HAP-1 (cell line): ENCODE measurements around the gene DDX47.
"Not testable (repeated sequence)": the region's sequence is repeated elsewhere in the genome, so short reads cannot be mapped to it uniquely, and the experiment has no call there.

Source experiments
- DNase-seq, 2 experiments: peaks; one replicate each; pipeline ENCODE4 v3.0.0-alpha.2; 2016 to 2020; ENCODE audit warnings: low spot score in 2 of 2
- H3K27me3 ChIP-seq: fragments of 250-450 bp; sonication (Bioruptor Pico); 2 replicates; pipeline ENCODE4 v1.5.1; 2020; ENCODE audit warnings: low read depth, mild to moderate bottlenecking, moderate library complexity
- H3K36me3 ChIP-seq: fragments of 250-450 bp; sonication (Bioruptor Pico); replicated peaks from 2 replicates; pipeline ENCODE4 v1.5.1; 2020; ENCODE audit warnings: mild to moderate bottlenecking
- H3K4me1 ChIP-seq: fragments of 250-450 bp; sonication (Bioruptor Pico); 2 replicates; pipeline ENCODE4 v1.5.1; 2020; ENCODE audit warnings: mild to moderate bottlenecking
- H3K4me3 ChIP-seq: fragments of 250-450 bp; sonication (Bioruptor Pico); 2 replicates; pipeline ENCODE4 v1.5.1; 2020; ENCODE audit warnings: mild to moderate bottlenecking, moderate library complexity
- H3K9me3 ChIP-seq: fragments of 250-450 bp; sonication (Bioruptor Pico); 2 replicates; pipeline ENCODE4 v1.5.1; 2020; ENCODE audit warnings: mild to moderate bottlenecking, moderate library complexity
- in situ Hi-C: fragments of 300-500 bp; cut with MboI; formaldehyde crosslinking; loops from 3 replicates; pipeline ENCODE4 v1.14.3; 2020; ENCODE audit warnings: low sequenced_read_pairs, inconsistent platforms, mixed read lengths

The DDX47 gene

GRCh38 chr12:12821975-12822374, 8.8 kb downstream of the DDX47 start:
- Histone ChIP-seq H3K27me3 (no peaks in the 10 kb centered on the region), H3K9me3 (no peaks in the 10 kb centered on the region), H3K4me3 (no peak overlapping the region), H3K36me3 (peaks cover 75% of the 10 kb centered on the region), H3K4me1 (no peaks in the 10 kb centered on the region)
- DNase-seq: no peak
- in situ Hi-C loops: no loop called here

- H3K9me3 ChIP-seq: no peaks in the 10 kb centered on the region
- in situ Hi-C loops: no loop called here
- peaks cover 75% of the 10 kb centered on the region for H3K36me3 ChIP-seq
- DNase-seq: no peak
- no peak overlapping the region for H3K4me3 ChIP-seq
- no peaks in the 10 kb centered on the region for H3K27me3 ChIP-seq
- H3K4me1 ChIP-seq: no peaks in the 10 kb centered on the region
These were observed 9.7 kb downstream of the DDX47 start for GRCh38 chr12:12822886-12823285.

GRCh38 chr12:12823300-12823699, 10.2 kb downstream of the DDX47 start:
- Histone ChIP-seq H3K27me3 (no peaks in the 10 kb centered on the region), H3K4me3 (no peak overlapping the region), H3K9me3 (no peaks in the 10 kb centered on the region), H3K4me1 (no peaks in the 10 kb centered on the region), H3K36me3 (peaks cover 79% of the 10 kb centered on the region)
- no peak for DNase-seq
- in situ Hi-C loops: no loop called here

DNA sequence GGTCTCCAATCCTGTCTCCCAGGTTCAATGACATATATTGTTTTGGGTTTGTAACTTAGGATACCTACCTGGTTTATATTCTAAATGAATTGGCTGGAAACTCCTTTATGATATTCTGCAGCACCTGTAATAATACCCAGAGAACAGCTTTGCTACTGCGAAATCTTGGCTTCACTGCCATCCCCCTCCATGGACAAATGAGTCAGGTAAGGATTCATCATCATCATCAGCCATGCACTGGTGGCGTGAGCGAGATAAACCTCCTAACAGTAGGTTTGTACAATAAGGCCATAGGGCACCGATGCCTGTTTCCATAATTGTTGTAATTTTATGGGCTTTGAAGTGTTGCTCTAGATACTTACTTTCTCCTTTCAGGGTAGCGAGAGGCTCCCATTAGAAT, 10.7 kb downstream of the DDX47 start:
- no peak overlapping the region for H3K4me3 ChIP-seq
- H3K27me3 ChIP-seq: no peaks in the 10 kb centered on the region
- no peak for DNase-seq
- H3K36me3 ChIP-seq: peaks cover 82% of the 10 kb centered on the region
- no peaks in the 10 kb centered on the region for H3K9me3 ChIP-seq
- in situ Hi-C loops: no loop called here
- no peaks in the 10 kb centered on the region for H3K4me1 ChIP-seq

DNA sequence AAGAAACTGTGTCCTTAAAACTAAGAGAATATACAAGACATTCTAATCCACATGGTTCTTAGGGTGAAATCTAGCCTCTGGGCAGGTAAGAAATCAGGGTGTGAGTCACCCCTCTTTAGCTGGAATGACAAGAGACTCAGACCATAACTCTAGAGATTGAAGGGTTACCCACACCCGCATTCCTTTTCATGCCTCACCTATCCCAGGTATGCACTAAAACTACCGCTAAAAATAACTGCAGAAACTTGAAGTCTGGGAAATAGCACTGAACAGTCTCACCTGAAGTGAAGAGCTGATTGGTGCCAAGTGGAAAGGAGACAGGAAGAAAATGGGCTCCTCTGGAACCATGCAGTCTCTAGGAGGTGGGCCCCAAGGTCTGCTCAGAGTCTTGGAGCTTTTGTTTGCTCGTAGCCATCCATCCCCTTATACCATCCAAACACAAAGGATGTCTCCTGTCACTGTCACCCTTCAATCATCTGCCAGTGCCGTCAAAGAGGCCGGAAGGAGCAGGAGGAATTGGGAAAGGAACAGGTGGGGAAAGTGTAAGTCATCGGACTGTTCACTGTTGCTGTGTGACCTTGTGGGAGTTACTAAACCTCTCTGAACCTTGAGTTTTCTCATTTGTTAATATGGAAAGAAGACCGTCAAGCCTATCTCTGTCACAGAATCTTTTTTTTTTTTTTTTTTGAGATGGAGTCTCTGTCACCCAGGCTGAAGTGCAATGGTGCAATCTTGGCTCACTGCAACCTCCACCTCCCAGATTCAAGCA, 22.4 kb downstream of the DDX47 start:
- no peak for DNase-seq
- H3K4me1 ChIP-seq: no peaks in the 10 kb centered on the region
- H3K27me3 ChIP-seq: no peaks in the 10 kb centered on the region
- in situ Hi-C loops: no loop called here
- H3K36me3 ChIP-seq: peaks cover 17% of the 10 kb centered on the region
- H3K4me3 ChIP-seq: no peak overlapping the region
- H3K9me3 ChIP-seq: no peaks in the 10 kb centered on the region

GRCh38 chr12:12836571-12836970, 23.4 kb downstream of the DDX47 start:
- Histone ChIP-seq H3K4me1 (no peaks in the 10 kb centered on the region), H3K4me3 (no peak overlapping the region), H3K27me3 (no peaks in the 10 kb centered on the region), H3K9me3 (no peaks in the 10 kb centered on the region), H3K36me3 (peaks cover 12% of the 10 kb centered on the region)
- DNase-seq: no peak
- in situ Hi-C loops: no loop called here

GRCh38 chr12:12837025-12837812, 24.1 kb downstream of the DDX47 start:
- peak; percentile 20 to 52 for DNase-seq
- in situ Hi-C loops: no loop called here
- Histone ChIP-seq H3K27me3 (no peaks in the 10 kb centered on the region), H3K9me3 (no peaks in the 10 kb centered on the region), H3K4me3 (no peak overlapping the region), H3K36me3 (peaks cover 9% of the 10 kb centered on the region), H3K4me1 (no peaks in the 10 kb centered on the region)

DNA sequence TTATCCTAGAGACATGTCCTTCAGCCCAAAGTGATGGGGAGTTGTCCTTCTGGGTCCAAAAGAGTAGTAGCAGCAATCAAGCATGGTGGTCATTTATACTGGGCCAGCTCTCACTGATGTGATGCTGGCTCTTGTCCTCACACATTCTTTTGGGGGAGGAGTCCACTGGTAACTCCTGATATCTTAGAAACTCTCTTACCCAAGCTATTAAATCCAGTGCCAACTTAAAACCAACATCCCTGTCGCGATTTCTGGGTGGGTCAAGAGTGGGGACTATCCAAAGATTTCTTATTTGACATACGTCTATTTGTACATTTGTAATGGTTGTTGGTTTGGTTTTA, 24.6 kb downstream of the DDX47 start:
- peaks cover 9% of the 10 kb centered on the region for H3K36me3 ChIP-seq
- H3K9me3 ChIP-seq: no peaks in the 10 kb centered on the region
- no peak for DNase-seq
- no peak overlapping the region for H3K4me3 ChIP-seq
- in situ Hi-C loops: no loop called here
- no peaks in the 10 kb centered on the region for H3K27me3 ChIP-seq
- no peaks in the 10 kb centered on the region for H3K4me1 ChIP-seq

DNA sequence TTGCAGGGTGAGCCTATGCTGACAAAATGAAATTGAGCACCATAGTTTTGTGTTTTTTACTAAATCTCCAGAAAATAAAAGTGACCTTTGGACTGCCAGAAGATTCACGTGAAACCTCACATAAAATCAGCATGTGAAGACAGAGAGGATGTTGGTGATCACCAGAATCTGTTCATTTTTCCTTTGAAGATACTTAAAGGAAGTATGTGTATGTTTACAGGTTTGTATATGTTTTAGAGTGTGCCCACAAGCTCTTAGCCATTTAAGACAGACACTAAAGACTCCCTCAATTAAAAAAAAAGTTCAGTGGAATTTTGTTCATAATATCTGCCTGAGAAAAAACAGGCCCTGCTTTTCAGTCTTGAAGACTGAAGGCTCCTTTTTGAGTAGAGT, 25.9 kb downstream of the DDX47 start:
- no peak for DNase-seq
- Histone ChIP-seq H3K4me1 (no peaks in the 10 kb centered on the region), H3K4me3 (no peak overlapping the region), H3K36me3 (peaks cover 9% of the 10 kb centered on the region), H3K27me3 (no peaks in the 10 kb centered on the region), H3K9me3 (no peaks in the 10 kb centered on the region)
- in situ Hi-C loops: no loop called here

- H3K9me3 ChIP-seq, H3K4me3 ChIP-seq, H3K27me3 ChIP-seq, DNase-seq, H3K4me1 ChIP-seq, H3K36me3 ChIP-seq, in situ Hi-C loops: not testable (repeated sequence)
These were observed 26.3 kb downstream of the DDX47 start for GRCh38 chr12:12839439-12839838.

GRCh38 chr12:12839873-12840579, 26.9 kb downstream of the DDX47 start:
- no peaks in the 10 kb centered on the region for H3K27me3 ChIP-seq
- H3K4me3 ChIP-seq: no peak overlapping the region
- H3K36me3 ChIP-seq: peaks cover 4% of the 10 kb centered on the region
- no peak for DNase-seq
- no peaks in the 10 kb centered on the region for H3K9me3 ChIP-seq
- in situ Hi-C loops: no loop called here
- no peaks in the 10 kb centered on the region for H3K4me1 ChIP-seq

DNA sequence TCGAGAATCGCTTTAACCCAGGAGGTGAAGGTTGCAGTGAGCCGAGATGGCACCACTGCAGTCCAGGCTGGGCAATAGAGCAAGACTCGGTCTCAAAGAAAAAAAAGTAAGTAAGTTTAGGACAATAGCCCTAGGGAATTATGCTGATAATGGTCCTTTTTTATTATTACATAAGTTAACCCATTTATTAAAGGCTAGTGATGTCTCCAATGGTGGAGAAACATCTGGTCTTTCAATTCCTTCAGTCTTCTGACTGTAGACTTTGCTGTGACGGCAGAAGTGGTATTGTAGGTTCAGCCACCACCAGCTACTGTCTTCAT, 27.4 kb downstream of the DDX47 start:
- in situ Hi-C loops: no loop called here
- Histone ChIP-seq H3K36me3 (no peaks in the 10 kb centered on the region; the same call in 1 of the 2 replicates), H3K27me3 (no peaks in the 10 kb centered on the region), H3K9me3 (no peaks in the 10 kb centered on the region), H3K4me1 (no peaks in the 10 kb centered on the region), H3K4me3 (no peak overlapping the region)
- no peak for DNase-seq

DNA sequence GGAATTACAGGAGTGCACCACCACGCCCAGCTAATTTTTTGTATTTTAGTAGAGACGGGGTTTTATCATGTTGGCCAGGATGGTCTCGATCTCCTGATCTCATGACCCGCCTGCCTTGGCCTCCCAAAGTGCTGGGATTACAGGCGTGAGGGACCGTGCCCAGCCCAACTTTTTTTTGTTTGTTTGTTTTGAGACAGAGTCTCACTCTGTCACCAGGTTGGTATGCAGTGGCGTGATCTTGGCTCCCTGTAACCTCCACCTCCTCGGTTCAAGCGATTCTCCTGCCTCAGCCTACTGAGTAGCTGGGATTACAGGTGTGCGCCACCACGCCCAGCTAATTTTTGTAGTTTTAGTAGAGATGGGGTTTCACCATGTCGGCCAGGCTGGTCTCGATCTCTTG, 28.3 kb downstream of the DDX47 start:
- DNase-seq, H3K4me1 ChIP-seq, H3K4me3 ChIP-seq, H3K9me3 ChIP-seq, in situ Hi-C loops, H3K27me3 ChIP-seq, H3K36me3 ChIP-seq: not testable (repeated sequence)

DNA sequence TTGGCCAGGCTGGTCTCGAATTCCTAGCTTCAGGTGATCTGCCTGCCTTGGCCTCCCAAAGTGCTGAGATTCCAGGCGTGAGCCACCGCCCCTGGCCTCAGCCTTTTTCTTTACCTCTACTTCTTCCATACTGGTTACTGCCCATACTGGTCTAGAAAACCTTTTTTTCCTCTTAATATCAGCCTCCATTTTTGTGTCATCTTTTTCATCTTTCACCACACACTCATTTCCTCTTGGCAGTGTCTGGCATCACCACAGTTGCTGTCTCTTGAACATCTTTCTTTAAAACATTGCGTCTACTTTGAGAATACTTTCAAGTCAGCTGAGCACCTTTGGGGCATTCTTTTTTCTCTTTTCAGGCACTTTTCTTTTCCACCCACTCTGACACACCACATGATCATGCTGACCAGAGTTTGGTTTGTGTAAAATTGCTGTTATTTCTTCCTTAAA, 32.7 kb downstream of the DDX47 start:
- in situ Hi-C loops: no loop called here
- DNase-seq: no peak
- H3K36me3 ChIP-seq: no peaks in the 10 kb centered on the region
- H3K4me3 ChIP-seq: no peak overlapping the region
- no peaks in the 10 kb centered on the region for H3K9me3 ChIP-seq
- no peaks in the 10 kb centered on the region for H3K27me3 ChIP-seq
- H3K4me1 ChIP-seq: no peaks in the 10 kb centered on the region
